AG09309 (cell line): ENCODE results near the gene DDX60.
"Not testable (repeated sequence)": the region's sequence is repeated elsewhere in the genome, so short reads cannot be mapped to it uniquely, and the experiment has no call there.

Experiments used
- DNase-seq: peaks from one replicate; pipeline ENCODE4 v3.0.0-alpha.2; 2010; ENCODE audit warnings: low read depth
- H3K4me3 ChIP-seq: 2 replicates; pipeline ENCODE4 v1.5.1; 2011; ENCODE audit warnings: mild to moderate bottlenecking, low read depth, low read length, moderate library complexity; ENCODE audit not compliant: control insufficient read depth
- TF ChIP-seq, protein P1 (sequence below): IDR thresholded peaks from 2 replicates; pipeline ENCODE4 v1.5.1; 2011; ENCODE audit warnings: mild to moderate bottlenecking, low read depth, low read length, inconsistent platforms; ENCODE audit not compliant: insufficient read depth, control insufficient read depth; ENCODE audit errors: missing control alignments

Gene DDX60

DNA sequence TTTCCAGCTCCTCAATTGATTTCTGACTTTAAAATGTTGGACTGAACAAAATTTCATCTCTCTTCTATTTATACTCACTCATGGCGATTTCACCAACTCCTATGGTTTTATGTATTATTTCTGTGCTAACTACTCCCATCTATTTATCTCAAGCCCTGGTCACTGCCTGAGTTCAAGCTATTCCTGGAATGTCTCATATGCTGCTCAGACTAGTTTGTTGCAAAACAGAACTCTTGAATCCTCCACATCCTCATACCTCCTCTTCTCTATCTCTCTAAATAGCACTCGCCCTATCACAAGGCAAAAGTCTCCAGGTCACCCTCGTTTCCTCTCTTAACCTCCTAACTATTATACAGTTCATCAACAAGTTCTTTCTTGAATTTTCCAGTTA lies 19.0 kb upstream of the DDX60 start:
- no peak overlapping the region for H3K4me3 ChIP-seq
- TF ChIP-seq, protein P1, sequence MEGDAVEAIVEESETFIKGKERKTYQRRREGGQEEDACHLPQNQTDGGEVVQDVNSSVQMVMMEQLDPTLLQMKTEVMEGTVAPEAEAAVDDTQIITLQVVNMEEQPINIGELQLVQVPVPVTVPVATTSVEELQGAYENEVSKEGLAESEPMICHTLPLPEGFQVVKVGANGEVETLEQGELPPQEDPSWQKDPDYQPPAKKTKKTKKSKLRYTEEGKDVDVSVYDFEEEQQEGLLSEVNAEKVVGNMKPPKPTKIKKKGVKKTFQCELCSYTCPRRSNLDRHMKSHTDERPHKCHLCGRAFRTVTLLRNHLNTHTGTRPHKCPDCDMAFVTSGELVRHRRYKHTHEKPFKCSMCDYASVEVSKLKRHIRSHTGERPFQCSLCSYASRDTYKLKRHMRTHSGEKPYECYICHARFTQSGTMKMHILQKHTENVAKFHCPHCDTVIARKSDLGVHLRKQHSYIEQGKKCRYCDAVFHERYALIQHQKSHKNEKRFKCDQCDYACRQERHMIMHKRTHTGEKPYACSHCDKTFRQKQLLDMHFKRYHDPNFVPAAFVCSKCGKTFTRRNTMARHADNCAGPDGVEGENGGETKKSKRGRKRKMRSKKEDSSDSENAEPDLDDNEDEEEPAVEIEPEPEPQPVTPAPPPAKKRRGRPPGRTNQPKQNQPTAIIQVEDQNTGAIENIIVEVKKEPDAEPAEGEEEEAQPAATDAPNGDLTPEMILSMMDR: no peak
- no peak for DNase-seq

DNA sequence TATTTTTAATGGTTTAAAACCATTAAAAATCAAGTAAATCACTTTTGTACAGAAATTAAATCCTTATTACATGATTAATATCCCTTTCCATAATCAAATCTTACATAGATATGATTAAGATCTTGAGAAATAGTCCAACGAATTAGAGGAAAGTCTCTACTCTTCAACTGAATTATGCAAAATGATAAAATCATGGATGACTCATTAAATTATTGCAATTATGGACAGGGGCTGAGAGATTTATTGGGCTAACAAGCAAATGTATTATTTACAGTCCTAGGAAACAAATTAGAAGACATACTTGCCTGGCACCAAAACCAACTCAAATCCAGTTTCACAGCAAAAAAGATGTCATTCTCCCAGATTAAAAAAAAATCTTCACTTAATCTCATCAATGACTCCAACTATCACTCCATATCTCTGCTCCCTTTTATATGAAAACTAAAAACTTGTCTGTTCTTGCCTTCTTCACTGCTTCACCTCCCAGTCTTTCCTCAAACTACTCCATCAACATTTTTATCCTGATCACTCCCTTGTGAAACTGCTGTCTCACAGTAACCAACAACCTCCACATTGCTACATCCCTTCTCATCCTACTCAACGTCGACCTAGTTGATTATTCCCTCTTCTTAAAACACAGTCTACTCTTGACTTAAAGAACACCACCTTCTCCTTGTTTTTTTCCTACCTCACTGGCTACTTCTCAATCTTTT lies 18.4 kb upstream of the DDX60 start:
- H3K4me3 ChIP-seq: no peak overlapping the region
- DNase-seq: no peak
- TF ChIP-seq, protein P1: no peak

DNA sequence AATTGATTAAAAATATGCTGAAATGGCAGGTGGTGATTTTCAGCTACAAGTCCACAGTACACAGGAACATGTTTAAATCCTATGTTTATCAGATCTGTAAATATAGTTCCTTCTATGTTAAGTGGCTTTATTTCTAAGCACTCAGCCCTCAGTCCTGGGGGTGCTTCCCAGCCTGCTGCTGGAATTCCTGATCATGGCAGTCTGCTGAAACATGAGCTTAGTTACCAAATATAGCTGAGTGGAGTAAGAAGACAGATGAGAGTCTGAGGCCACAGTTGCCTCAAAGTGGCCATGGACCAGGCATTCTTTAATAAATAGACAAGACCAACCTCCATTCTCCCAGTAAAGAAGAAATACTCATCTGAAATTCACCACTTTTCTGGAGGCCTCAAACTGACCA lies 17.1 kb upstream of the DDX60 start:
- TF ChIP-seq, protein P1: no peak
- no peak overlapping the region for H3K4me3 ChIP-seq
- DNase-seq: no peak

DNA sequence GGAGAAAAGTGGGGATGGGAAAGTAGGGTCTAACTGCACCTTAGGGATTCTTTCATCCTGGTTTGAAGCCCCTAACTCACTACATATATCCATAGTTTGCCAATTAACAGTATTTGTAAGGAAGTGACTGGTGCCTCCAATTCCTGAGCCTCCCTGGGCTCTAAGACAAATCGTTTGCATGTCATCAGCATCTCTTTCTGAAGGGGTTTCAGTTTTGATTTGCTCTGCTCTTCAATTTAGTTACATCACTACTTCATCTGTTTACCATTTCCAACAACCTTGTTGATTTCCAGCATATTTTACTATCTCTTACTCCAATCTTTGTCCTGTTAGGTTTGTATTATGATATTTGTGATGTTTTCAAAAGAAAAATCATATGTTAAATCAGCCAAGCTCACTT lies 15.5 kb upstream of the DDX60 start:
- DNase-seq: no peak
- no peak overlapping the region for H3K4me3 ChIP-seq
- TF ChIP-seq, protein P1: no peak

DNA sequence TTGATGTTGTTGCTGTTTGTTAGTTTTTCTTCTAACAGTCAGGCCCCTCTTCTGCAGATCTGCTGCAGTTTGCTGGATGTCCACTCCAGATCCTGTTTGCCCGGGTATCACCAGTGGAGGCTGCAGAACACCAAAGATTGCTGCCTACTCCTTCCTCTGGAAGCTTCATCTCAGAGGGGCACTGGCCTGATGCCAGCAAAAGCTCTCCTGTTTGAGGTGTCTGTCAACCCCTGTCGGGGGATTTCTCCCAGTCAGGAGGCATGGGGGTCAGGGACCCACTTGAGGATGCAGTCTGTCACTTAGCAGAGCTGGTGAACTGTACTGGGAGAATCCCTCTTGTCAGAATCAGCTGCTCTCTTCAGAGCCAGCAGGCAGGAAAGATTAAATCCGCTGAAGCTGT lies 12.0 kb upstream of the DDX60 start:
- not testable (repeated sequence) for DNase-seq, H3K4me3 ChIP-seq

DNA sequence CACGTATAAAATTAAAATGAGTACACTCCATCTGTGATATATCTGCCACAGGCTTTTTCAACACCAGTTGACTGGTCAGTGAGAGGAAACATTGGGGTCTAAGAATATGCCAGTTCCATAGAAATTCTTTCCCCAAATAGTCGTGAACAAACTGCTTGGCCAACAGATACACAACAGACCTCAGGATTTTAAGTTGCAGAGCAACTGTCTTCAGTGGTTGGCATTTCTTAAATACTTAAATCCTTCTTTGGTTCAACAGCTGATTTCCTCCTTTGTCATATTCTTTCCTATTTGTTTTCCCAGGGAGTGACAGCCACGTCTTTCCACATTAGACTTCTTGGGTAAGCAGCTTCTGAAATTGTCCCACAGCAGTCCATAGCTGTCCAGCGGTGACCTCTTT lies 7.0 kb upstream of the DDX60 start:
- DNase-seq: no peak
- no peak overlapping the region for H3K4me3 ChIP-seq
- TF ChIP-seq, protein P1: no peak

DNA sequence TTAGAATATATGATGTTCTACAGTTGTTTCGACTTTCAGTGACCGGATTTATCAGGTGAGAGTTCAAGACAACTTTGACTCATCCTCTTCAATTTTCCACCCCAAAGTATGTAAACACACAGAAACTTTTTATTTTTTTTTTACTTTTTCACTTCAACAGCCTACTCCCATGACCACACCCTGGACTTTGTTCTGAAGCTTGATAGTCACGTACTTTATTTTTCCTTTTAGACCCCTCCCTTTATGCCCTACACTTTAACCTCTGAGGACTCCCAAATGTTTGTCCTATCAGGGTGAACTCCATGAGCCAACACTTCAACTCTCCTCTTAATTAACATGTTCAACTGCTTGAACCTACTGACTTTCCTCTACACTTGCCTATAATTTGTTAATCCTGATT lies 2.5 kb upstream of the DDX60 start:
- no peak overlapping the region for H3K4me3 ChIP-seq
- no peak for DNase-seq
- TF ChIP-seq, protein P1: no peak
